GM23338 (cell line): ENCODE results near the gene GNB2. TPM values are rescaled to one million over a fixed set of nuclear protein-coding genes. Genes with fewer than 3 reads are reported as not detected.
A peak's percentile ranks its signal among the peaks of the same experiment; 100 is the strongest.

Experiments
- ATAC-seq: fragments of 200-7000 bp; cut with Tn5 transposase; 3 replicates; pipeline ENCODE4 v1.9.1; 2020
- DNase-seq: peaks from one replicate; pipeline ENCODE4 v3.0.0-alpha.2; 2015; ENCODE audit warnings: low spot score
- H2AFZ ChIP-seq: fragments of 200-600 bp; sonication (generic); 2 replicates; pipeline ENCODE4 v1.8.0; 2016; ENCODE audit warnings: antibody characterized with exemption, mild to moderate bottlenecking, moderate library complexity
- H3F3A ChIP-seq: fragments of 200-600 bp; sonication (generic); replicated peaks from 2 replicates; pipeline ENCODE4 v1.8.0; 2017; ENCODE audit warnings: antibody characterized with exemption, mixed run types, low read depth
- H3K27ac ChIP-seq: fragments of 200-600 bp; sonication (generic); 2 replicates; pipeline ENCODE4 v1.6.1; 2016; ENCODE audit warnings: low read depth
- H3K27me3 ChIP-seq: fragments of 200-600 bp; sonication (generic); 2 replicates; pipeline ENCODE4 v1.8.0; 2016; ENCODE audit warnings: mild to moderate bottlenecking, mixed run types, moderate library complexity; ENCODE audit not compliant: insufficient read depth
- H3K36me3 ChIP-seq: fragments of 200-600 bp; sonication (generic); 2 replicates; pipeline ENCODE4 v1.8.0; 2016; ENCODE audit warnings: mild to moderate bottlenecking; ENCODE audit not compliant: insufficient read depth
- H3K4me1 ChIP-seq: fragments of 200-600 bp; sonication (generic); 2 replicates; pipeline ENCODE4 v1.8.0; 2016; ENCODE audit warnings: mild to moderate bottlenecking, moderate library complexity; ENCODE audit not compliant: insufficient read depth
- H3K4me2 ChIP-seq: fragments of 200-600 bp; sonication (generic); 2 replicates; pipeline ENCODE4 v1.7.1; 2017; ENCODE audit warnings: mixed run types
- H3K4me3 ChIP-seq: fragments of 200-600 bp; sonication (generic); 2 replicates; pipeline ENCODE4 v1.6.1; 2016; ENCODE audit warnings: mixed run types
- H3K79me2 ChIP-seq: fragments of 200-600 bp; sonication (generic); replicated peaks from 2 replicates; pipeline ENCODE4 v1.8.0; 2017; ENCODE audit warnings: mild to moderate bottlenecking; ENCODE audit not compliant: insufficient read depth
- H3K9me2 ChIP-seq: fragments of 200-600 bp; sonication (generic); 2 replicates; pipeline ENCODE4 v1.8.0; 2017; ENCODE audit not compliant: insufficient read depth
- H4K20me1 ChIP-seq: fragments of 200-600 bp; sonication (generic); replicated peaks from 2 replicates; pipeline ENCODE4 v1.8.0; 2017; ENCODE audit warnings: mild to moderate bottlenecking; ENCODE audit not compliant: insufficient read depth
- H3K27ac Mint-ChIP-seq: 2 replicates; pipeline ENCODE4 v1.8.0; 2020; ENCODE audit warnings: inconsistent platforms, mild to moderate bottlenecking, moderate library complexity, mixed read lengths
- H3K27me3 Mint-ChIP-seq: 3 replicates; pipeline ENCODE4 v1.8.0; 2022; ENCODE audit warnings: low read depth, mild to moderate bottlenecking, moderate library complexity, mixed read lengths, inconsistent platforms; ENCODE audit not compliant: insufficient read depth, poor library complexity
- H3K36me3 Mint-ChIP-seq: 3 replicates; pipeline ENCODE4 v1.8.0; 2021; ENCODE audit warnings: low read depth, mild to moderate bottlenecking, inconsistent platforms, moderate library complexity, mixed read lengths
- H3K4me1 Mint-ChIP-seq: 3 replicates; pipeline ENCODE4 v1.8.0; 2020; ENCODE audit warnings: mild to moderate bottlenecking, inconsistent platforms, mixed read lengths
- H3K4me3 Mint-ChIP-seq: 3 replicates; pipeline ENCODE4 v1.8.0; 2021; ENCODE audit warnings: moderate library complexity, mild to moderate bottlenecking, inconsistent platforms, mixed read lengths
- H3K9me3 Mint-ChIP-seq: 3 replicates; pipeline ENCODE4 v1.8.0; 2020; ENCODE audit warnings: moderate library complexity, mild to moderate bottlenecking, inconsistent platforms, mixed read lengths
- CREB1 ChIP-seq: fragments of 250-450 bp; sonication (Bioruptor Pico); IDR thresholded peaks from 2 replicates; pipeline ENCODE4 v1.5.0; 2020; ENCODE audit warnings: low read depth, mild to moderate bottlenecking, moderate library complexity
- EZH2 ChIP-seq: fragments of 200-600 bp; sonication (generic); IDR thresholded peaks from one replicate; pipeline ENCODE4 v1.8.0; 2017; ENCODE audit warnings: antibody characterized with exemption, mild to moderate bottlenecking, low read depth; ENCODE audit not compliant: unreplicated experiment
- EZH2phosphoT487 ChIP-seq: fragments of 200-600 bp; sonication (generic); IDR thresholded peaks from one replicate; pipeline ENCODE4 v1.8.1; 2018; ENCODE audit warnings: antibody characterized with exemption; ENCODE audit not compliant: unreplicated experiment
- NANOG ChIP-seq: IDR thresholded peaks from 2 replicates; pipeline ENCODE4 v1.6.1; 2016; ENCODE audit warnings: antibody characterized with exemption, borderline replicate concordance
- STAT1 ChIP-seq: IDR thresholded peaks from one replicate; pipeline ENCODE4 v1.6.1; 2016; ENCODE audit warnings: antibody characterized with exemption; ENCODE audit not compliant: unreplicated experiment
- ZNF331 ChIP-seq: fragments of 250-450 bp; sonication (Bioruptor Pico); IDR thresholded peaks from 2 replicates; pipeline ENCODE4 v1.5.0; 2020; ENCODE audit warnings: low read depth, mild to moderate bottlenecking, moderate library complexity
- ZNF462 ChIP-seq: fragments of 250-450 bp; sonication (Bioruptor Pico); IDR thresholded peaks from 2 replicates; pipeline ENCODE4 v1.5.0; 2020; ENCODE audit warnings: mild to moderate bottlenecking, moderate library complexity
- polyA plus RNA-seq: library from polyadenylated mRNA; unstranded; fragments of >200 nt; fragmentation: Nextera tagmentation; extraction: Ambion mirVana; gene quantifications from 2 replicates; pipeline ENCODE4 v1.2.1, GENCODE V29; 2016
- total RNA-seq: library from RNA; depleted of rRNA; stranded (reverse); fragments of >200 nt; shearing (Covaris generic); gene quantifications from 2 replicates; pipeline ENCODE4 v1.2.3, GENCODE V29; 2014

Gene GNB2
- total and polyA plus RNA-seq, 2 experiments from 2014 or later = 112 to 153 TPM

DNA sequence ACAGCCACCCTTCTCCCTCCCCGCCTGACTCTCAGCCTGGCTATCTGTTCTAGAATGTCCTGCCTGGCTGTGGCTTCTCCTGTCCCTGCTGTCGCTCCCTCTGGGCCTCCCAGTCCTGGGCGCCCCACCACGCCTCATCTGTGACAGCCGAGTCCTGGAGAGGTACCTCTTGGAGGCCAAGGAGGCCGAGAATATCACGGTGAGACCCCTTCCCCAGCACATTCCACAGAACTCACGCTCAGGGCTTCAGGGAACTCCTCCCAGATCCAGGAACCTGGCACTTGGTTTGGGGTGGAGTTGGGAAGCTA is 47.9 kb downstream of the GNB2 start:
- Histone ChIP-seq H3K36me3 (no peaks in the 10 kb centered on the region), H3K4me2 (peak overlapping the region; percentile 88), H3K27ac (no peak overlapping the region), H3K9me2 (no peaks in the 10 kb centered on the region), H2AFZ (peak overlapping the region; percentile 93), H3F3A (peaks cover 6% of the 10 kb centered on the region; the same call in 1 of the 2 replicates), H3K79me2 (no peaks in the 10 kb centered on the region), H4K20me1 (no peaks in the 10 kb centered on the region), H3K27me3 (peaks cover 38% of the 10 kb centered on the region), H3K4me1 (peaks cover 9% of the 10 kb centered on the region; the same call in 1 of the 2 replicates), H3K4me3 (no peak overlapping the region; the same call in 1 of the 2 replicates)
- H3K9me3 Mint-ChIP-seq = peaks cover 2% of the 10 kb centered on the region; the same call in 2 of the 3 replicates
- no peaks in the 10 kb centered on the region for H3K36me3 Mint-ChIP-seq
- H3K4me3 Mint-ChIP-seq = peak overlapping the region; percentile 69
- H3K4me1 Mint-ChIP-seq = peaks cover 7% of the 10 kb centered on the region
- ATAC-seq = no peak
- H3K27me3 Mint-ChIP-seq = peaks cover 42% of the 10 kb centered on the region
- no peak overlapping the region for H3K27ac Mint-ChIP-seq
- no peak for DNase-seq
- TF ChIP-seq STAT1 (no peak), EZH2 (no peak), EZH2phosphoT487 (no peak), CREB1 (CRISPR knock-in tag) (no peak), ZNF331 (CRISPR knock-in tag) (no peak), NANOG (no peak)

DNA sequence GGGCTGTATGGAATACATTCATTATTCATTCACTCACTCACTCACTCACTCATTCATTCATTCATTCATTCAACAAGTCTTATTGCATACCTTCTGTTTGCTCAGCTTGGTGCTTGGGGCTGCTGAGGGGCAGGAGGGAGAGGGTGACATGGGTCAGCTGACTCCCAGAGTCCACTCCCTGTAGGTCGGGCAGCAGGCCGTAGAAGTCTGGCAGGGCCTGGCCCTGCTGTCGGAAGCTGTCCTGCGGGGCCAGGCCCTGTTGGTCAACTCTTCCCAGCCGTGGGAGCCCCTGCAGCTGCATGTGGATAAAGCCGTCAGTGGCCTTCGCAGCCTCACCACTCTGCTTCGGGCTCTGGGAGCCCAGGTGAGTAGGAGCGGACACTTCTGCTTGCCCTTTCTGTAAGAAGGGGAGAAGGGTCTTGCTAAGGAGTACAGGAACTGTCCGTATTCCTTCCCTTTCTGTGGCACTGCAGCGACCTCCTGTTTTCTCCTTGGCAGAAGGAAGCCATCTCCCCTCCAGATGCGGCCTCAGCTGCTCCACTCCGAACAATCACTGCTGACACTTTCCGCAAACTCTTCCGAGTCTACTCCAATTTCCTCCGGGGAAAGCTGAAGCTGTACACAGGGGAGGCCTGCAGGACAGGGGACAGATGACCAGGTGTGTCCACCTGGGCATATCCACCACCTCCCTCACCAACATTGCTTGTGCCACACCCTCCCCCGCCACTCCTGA is 49.1 kb downstream of the GNB2 start:
- Histone ChIP-seq H3K4me2 (no peak overlapping the region), H3K4me1 (peaks cover 9% of the 10 kb centered on the region; the same call in 1 of the 2 replicates), H3K27me3 (peaks cover 38% of the 10 kb centered on the region), H2AFZ (no peak overlapping the region), H3K9me2 (no peaks in the 10 kb centered on the region), H3K36me3 (no peaks in the 10 kb centered on the region), H4K20me1 (no peaks in the 10 kb centered on the region), H3K27ac (no peak overlapping the region), H3K79me2 (no peaks in the 10 kb centered on the region), H3F3A (peaks cover 6% of the 10 kb centered on the region; the same call in 1 of the 2 replicates), H3K4me3 (no peak overlapping the region)
- no peak for ATAC-seq
- peaks cover 40% of the 10 kb centered on the region for H3K27me3 Mint-ChIP-seq
- no peak for TF ChIP-seq ZNF462 (CRISPR knock-in tag)
- no peak overlapping the region for H3K27ac Mint-ChIP-seq
- H3K9me3 Mint-ChIP-seq = peaks cover 2% of the 10 kb centered on the region; the same call in 2 of the 3 replicates
- H3K4me1 Mint-ChIP-seq = peaks cover 7% of the 10 kb centered on the region
- H3K36me3 Mint-ChIP-seq = no peaks in the 10 kb centered on the region
- no peak for DNase-seq
- H3K4me3 Mint-ChIP-seq = no peak overlapping the region
